Mucosa of descending colon (tissue), 3 donors: ENCODE results near the gene PRKCE. TPM values are rescaled to one million over a fixed set of nuclear protein-coding genes. Genes with fewer than 3 reads are reported as not detected.

Experiments used
- ATAC-seq: fragments of 200-7000 bp; cut with Tn5 transposase; one replicate; pipeline ENCODE4 v1.9.1; 2020; ENCODE audit warnings: mild to moderate bottlenecking, moderate library complexity
- DNase-seq, 3 donors: peaks; one replicate each; pipeline ENCODE4 v3.0.0-alpha.2; 2020
- H3K36me3 ChIP-seq: fragments of 200-600 bp; one replicate; pipeline ENCODE4 v1.8.0; 2021; ENCODE audit warnings: low read depth, mild to moderate bottlenecking
- H3K4me1 ChIP-seq: fragments of 200-600 bp; one replicate; pipeline ENCODE4 v1.8.0; 2021; ENCODE audit warnings: low read depth, mild to moderate bottlenecking
- H3K4me3 ChIP-seq: fragments of 200-600 bp; one replicate; pipeline ENCODE4 v1.8.0; 2021; ENCODE audit warnings: mild to moderate bottlenecking
- H3K9me3 ChIP-seq: fragments of 200-600 bp; one replicate; pipeline ENCODE4 v1.8.0; 2021; ENCODE audit warnings: mild to moderate bottlenecking
- CTCF ChIP-seq: fragments of 200-600 bp; IDR thresholded peaks from one replicate; pipeline ENCODE4 v1.8.0; 2022; ENCODE audit warnings: antibody characterized with exemption, mild to moderate bottlenecking
- intact Hi-C, 2 donors: fragments of 100-400 bp; cut with DNase I in 1 of 2; cut with micrococcal nuclease in 1 of 2; formaldehyde crosslinking; loops; one replicate each; pipeline versions ENCODE4 v1.11.0 to v1.11.1; 2022; cut with DNase I, micrococcal nuclease
- total RNA-seq, 3 donors: library from RNA; stranded (reverse); fragmentation: NEBNext Ultra II Directional in 2 of 3; extraction: Animal tissue kit (Norgen Biotek cat#: 25700) in 2 of 3; gene quantifications; one replicate each; pipeline versions ENCODE4 v1.2.1 to v1.2.4, GENCODE V29; 2021 to 2023
- donor health status: DM: no; HTN: no; CAD: no; lungs with moderate emphysema.
- donor health status: DM: no; HTN: no; CAD: no.
- donor health status: DM: no; HTN: yes; CAD: no.

The PRKCE gene
- total RNA-seq, 3 donors from 2014 or later, result 24.5 to 52.0 (median 32.7) TPM

GRCh38 chr2:45676088-45676487 lies 24.6 kb downstream of the PRKCE start:
- intact Hi-C loops, result no loop called here
- no peaks in the 10 kb centered on the region for H3K36me3 ChIP-seq
- no peaks in the 10 kb centered on the region for H3K9me3 ChIP-seq
- ATAC-seq (no peak), DNase-seq (no peak)
- peaks cover 16% of the 10 kb centered on the region for H3K4me1 ChIP-seq
- no peak overlapping the region for H3K4me3 ChIP-seq
- no peak for TF ChIP-seq CTCF

DNA sequence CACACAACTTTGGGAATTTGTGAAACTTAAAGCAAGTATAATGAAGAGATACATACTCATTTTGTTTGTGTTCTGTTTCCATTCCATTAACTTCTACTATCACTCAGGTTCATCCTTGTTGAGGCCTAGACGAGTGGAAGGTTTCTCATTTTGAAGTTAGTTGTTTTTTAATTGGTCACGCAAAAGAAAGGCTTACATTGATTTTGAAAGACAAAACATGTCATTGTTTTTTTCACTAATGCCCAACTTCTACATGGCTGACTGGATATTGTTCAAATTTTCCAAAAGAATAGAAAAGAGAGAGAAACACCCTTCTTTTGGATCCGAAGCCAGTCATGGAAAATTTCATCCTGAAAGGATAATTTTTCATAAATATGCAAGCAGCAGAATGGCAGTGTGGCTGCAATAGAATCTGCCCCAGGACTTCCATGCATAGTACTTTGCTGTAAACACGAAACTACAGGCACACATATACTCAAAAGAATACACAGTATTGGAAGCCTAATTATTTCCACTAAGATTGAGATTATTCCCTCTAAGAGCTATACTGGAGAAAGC lies 27.4 kb downstream of the PRKCE start:
- no peaks in the 10 kb centered on the region for H3K9me3 ChIP-seq
- DNase-seq, result no peak
- ATAC-seq, result no peak
- no peak overlapping the region for H3K4me3 ChIP-seq
- intact Hi-C loops, result no loop called here
- no peak for TF ChIP-seq CTCF
- peaks cover 36% of the 10 kb centered on the region for H3K4me1 ChIP-seq
- no peaks in the 10 kb centered on the region for H3K36me3 ChIP-seq

- TF ChIP-seq CTCF, result no peak
- no peaks in the 10 kb centered on the region for H3K9me3 ChIP-seq
- intact Hi-C loops, result no loop called here
- H3K4me3 ChIP-seq, result no peak overlapping the region
- H3K4me1 ChIP-seq, result peaks cover 31% of the 10 kb centered on the region
- H3K36me3 ChIP-seq, result no peaks in the 10 kb centered on the region
- ATAC-seq, result peak; percentile 30
- no peak for DNase-seq
Observed at GRCh38 chr2:45680351-45680967, 29.0 kb downstream of the PRKCE start.

GRCh38 chr2:45681675-45682074 lies 30.2 kb downstream of the PRKCE start:
- Histone ChIP-seq H3K9me3 (no peaks in the 10 kb centered on the region), H3K4me3 (no peak overlapping the region), H3K4me1 (peaks cover 27% of the 10 kb centered on the region), H3K36me3 (no peaks in the 10 kb centered on the region)
- DNase-seq (no peak), ATAC-seq (peak; percentile 64)
- intact Hi-C loops, result no loop called here
- no peak for TF ChIP-seq CTCF

DNA sequence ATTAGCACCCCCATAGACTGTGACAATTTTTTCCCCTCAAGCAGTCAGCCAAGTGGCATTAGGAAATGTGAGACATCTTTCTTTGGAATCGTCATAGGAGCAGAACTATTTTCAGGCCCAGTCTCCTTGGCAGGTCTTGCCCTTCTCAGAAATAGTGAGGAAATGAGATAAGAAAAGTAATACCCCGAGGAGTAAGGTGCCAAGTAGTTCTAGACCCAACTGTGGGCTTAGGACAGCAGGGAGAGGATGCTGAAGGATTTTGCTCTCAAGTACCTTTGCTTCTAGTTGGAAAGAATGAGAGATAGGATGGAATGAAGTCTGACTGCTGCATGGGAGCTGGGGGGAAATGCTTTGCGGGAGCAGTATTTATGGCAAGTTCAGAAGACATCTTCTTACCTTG lies 31.8 kb downstream of the PRKCE start:
- Histone ChIP-seq H3K4me1 (peaks cover 30% of the 10 kb centered on the region), H3K4me3 (no peak overlapping the region), H3K36me3 (no peaks in the 10 kb centered on the region), H3K9me3 (no peaks in the 10 kb centered on the region)
- intact Hi-C loops, result no loop called here
- ATAC-seq (no peak), DNase-seq (no peak)
- TF ChIP-seq CTCF, result no peak
